ENCODE results near the gene PGLYRP2.

DNA sequence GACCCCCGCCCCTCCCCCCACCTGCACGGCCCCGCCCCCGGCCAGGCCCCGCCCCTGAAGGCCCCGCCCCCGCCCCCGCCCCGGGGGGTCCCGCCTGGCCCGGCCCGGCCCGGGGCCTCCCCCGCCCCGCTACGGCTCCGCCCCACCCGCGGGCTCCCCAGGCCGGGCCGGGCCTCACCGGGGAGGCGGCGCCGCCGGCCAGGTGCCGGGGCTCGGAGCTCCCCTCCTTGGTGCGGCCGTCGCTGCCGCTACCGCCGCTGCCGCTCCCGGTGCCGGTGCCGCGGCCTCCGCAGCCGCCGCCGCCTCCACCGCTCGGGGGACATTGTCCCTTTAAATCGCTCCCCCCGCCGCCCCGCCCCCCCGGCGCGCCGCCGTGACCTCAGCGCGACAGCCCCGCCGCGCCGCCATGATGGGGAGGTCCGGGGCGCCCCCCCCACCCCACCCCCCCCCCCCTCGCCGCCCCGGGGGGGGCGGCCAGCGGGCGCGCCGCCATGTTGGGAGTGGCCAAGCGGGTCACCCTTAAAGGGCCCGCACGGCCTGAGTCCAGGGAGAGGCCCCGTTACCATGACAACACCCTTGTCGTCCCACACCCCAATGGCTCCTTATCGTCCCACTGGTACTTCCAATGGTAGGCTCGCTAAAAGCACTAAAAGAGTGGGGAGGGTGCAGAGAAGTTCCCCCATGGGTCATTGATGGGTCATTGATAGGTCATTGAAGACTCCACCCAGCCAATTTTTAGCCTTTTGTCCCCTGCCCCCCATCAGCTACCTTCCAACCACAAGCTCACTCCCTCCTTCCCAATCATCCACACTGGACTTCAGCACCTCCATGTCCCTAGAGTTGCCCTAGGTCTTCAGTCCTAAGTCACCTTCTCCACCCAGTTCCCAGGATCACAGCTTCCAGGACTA, 29.4 kb downstream of the PGLYRP2 start, which contains the start of gene WIZ:
- TF ChIP-seq, protein P1, sequence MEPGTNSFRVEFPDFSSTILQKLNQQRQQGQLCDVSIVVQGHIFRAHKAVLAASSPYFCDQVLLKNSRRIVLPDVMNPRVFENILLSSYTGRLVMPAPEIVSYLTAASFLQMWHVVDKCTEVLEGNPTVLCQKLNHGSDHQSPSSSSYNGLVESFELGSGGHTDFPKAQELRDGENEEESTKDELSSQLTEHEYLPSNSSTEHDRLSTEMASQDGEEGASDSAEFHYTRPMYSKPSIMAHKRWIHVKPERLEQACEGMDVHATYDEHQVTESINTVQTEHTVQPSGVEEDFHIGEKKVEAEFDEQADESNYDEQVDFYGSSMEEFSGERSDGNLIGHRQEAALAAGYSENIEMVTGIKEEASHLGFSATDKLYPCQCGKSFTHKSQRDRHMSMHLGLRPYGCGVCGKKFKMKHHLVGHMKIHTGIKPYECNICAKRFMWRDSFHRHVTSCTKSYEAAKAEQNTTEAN (CRISPR knock-in tag; IDR thresholded peaks at IDR 0.05) = no peak
- TF ChIP-seq JUN (IDR thresholded peaks at IDR 0.05; ENCODE audit: borderline replicate concordance, low read depth, low read length) (no peak), JUN (CRISPR knock-in tag; IDR thresholded peaks at IDR 0.05; ENCODE audit: borderline replicate concordance) (no peak), NR1H2 (CRISPR knock-in tag; IDR thresholded peaks at IDR 0.05) (no peak), CHD4 (IDR thresholded peaks at IDR 0.05; ENCODE audit: insufficient read depth, insufficient replicate concordance, low read depth, low read length, poor library complexity, severe bottlenecking) (no peak)
- TF ChIP-seq, protein P2, sequence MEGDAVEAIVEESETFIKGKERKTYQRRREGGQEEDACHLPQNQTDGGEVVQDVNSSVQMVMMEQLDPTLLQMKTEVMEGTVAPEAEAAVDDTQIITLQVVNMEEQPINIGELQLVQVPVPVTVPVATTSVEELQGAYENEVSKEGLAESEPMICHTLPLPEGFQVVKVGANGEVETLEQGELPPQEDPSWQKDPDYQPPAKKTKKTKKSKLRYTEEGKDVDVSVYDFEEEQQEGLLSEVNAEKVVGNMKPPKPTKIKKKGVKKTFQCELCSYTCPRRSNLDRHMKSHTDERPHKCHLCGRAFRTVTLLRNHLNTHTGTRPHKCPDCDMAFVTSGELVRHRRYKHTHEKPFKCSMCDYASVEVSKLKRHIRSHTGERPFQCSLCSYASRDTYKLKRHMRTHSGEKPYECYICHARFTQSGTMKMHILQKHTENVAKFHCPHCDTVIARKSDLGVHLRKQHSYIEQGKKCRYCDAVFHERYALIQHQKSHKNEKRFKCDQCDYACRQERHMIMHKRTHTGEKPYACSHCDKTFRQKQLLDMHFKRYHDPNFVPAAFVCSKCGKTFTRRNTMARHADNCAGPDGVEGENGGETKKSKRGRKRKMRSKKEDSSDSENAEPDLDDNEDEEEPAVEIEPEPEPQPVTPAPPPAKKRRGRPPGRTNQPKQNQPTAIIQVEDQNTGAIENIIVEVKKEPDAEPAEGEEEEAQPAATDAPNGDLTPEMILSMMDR (IDR thresholded peaks at IDR 0.05 in 2 of 3, conservative IDR thresholded peaks at IDR 0.05 in 1 of 3; ENCODE audit: insufficient read depth in 2 of 3, low read depth in 1 of 3, low read length in 3 of 3) = no peak
